Activated CD8-positive, alpha-beta memory T cell treated with anti-CD3 and anti-CD28 coated beads for 36 hours (primary cell): ENCODE results near the gene PBX3. TPM values are rescaled to one million over a fixed set of nuclear protein-coding genes. Genes with fewer than 3 reads are reported as not detected.

Experiments
- CTCF ChIA-PET: fragments of 350-600 bp; sonication (Branson Sonifier 250); formaldehyde crosslinking; loops from one replicate; lab custom pipeline; 2021; ENCODE audit warnings: antibody characterized with exemption; lab: Charles Lee
- POLR2A ChIA-PET: fragments of 350-600 bp; sonication (Branson Sonifier 250); formaldehyde crosslinking; loops from one replicate; lab custom pipeline; 2021; ENCODE audit warnings: antibody characterized with exemption; lab: Charles Lee
- total RNA-seq, 2 experiments: library from RNA; stranded (reverse); gene quantifications; one replicate each; pipeline ENCODE4 v1.2.3, GENCODE V29; 2021

The PBX3 gene
- total RNA-seq, 2 experiments from 2014 or later, result 14.7 to 15.4 TPM

DNA sequence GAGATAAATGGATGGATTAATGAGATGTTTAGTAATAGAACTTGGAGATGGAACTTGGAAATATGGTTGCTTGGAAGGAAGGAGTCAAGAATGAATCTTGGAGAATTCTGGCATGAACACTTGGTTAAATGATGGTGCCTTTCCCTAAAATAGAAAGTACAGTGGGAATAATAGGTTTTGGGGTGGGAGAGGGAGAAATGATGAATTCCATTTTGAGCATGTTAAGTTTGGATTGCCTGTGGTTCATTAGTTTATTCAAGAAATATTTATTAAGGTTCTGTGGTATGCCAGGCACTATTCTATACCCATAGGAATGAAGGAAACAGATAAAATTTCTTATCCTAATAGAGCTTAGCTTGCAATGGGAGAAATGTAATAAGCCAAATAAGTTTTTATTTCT is 58.4 kb downstream of the PBX3 start:
- ChIA-PET CTCF (no interaction called here), POLR2A (no interaction called here)

GRCh38 chr9:125807079-125807478 is 59.9 kb downstream of the PBX3 start:
- ChIA-PET POLR2A (no interaction called here), CTCF (no interaction called here)

- POLR2A ChIA-PET, result no interaction called here
- CTCF ChIA-PET, result no interaction called here
Measured at GRCh38 chr9:125810161-125810560, 63.0 kb downstream of the PBX3 start.

- POLR2A ChIA-PET, result no interaction called here
- CTCF ChIA-PET, result no interaction called here
Measured at GRCh38 chr9:125811002-125811401, 63.8 kb downstream of the PBX3 start.

DNA sequence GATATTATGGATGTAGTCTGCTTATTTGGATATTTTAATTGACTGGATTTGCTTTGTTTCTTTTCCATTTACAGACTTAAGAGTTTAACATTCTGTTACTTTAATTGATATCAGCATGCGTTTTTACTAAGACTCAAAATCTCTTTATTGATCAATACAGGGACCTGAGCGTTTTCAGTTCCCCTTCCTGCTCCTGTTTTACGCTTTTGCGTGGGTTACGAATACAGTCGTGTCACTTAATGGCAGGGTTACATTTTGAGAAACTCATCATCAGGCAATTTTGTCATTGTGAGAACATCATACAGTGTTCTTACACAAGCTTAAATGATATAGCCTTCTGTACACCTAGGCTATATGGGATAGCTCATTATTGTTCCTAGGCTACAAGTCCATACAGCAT is 65.2 kb downstream of the PBX3 start:
- ChIA-PET POLR2A (no interaction called here), CTCF (no interaction called here)

- POLR2A ChIA-PET, result no interaction called here
- CTCF ChIA-PET, result no interaction called here
Measured at GRCh38 chr9:125815568-125815967, 68.4 kb downstream of the PBX3 start.

DNA sequence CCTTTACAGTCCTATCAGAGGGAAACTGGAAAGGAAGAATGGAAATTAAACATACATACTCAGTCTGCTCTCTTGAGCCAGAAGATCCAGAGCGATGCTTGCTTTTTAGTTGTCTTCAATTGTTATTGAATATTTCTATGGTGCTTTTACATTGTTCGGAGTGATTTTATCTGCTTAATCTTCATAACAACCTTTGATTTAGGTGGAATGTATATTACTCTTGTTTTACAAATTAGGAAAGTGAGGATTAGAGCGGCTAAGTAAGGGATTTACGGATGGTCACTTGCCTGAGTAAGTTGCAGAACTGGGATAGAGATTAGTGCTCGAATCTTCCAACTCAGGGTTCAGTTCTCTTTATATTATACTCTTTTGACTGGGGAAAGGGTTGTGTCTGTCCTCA is 69.1 kb downstream of the PBX3 start:
- POLR2A ChIA-PET, result no interaction called here
- CTCF ChIA-PET, result no interaction called here

DNA sequence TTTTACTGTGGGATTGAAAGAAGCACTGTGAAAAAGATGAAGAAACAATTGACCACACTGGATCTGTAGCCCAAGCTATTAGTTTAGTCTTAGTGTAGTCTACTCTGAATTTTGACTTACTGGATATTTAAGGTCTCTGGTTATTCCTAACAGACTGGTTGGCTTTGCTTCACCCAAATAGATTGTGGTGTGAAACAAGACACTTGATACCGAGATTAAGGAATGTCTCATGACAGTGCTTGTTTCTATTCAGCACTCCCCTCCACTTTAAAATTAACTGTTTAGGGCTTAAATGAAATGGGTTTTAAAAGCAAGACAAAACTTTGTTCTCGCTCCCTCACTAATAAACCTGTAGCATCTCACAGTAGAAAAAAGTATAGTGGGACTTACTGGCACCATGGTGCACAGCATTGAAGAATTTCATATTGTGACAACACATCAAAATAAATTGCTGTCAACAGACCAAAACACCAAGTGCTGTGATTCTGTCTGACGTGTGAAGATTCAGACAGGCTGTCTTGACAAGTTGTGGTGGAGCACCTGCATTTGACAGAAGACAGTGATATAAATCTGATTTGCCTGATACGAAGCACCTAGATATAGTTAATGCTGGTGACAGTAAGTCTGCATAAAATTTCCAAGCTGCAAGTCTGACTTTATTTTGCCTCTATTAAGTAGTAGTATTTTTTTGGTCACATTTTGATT is 73.1 kb downstream of the PBX3 start:
- POLR2A ChIA-PET, result no interaction called here
- CTCF ChIA-PET, result no interaction called here

GRCh38 chr9:125821078-125821477 is 73.9 kb downstream of the PBX3 start:
- ChIA-PET CTCF (interaction anchor here (1.1 kb wide), 1 partner anchor 70 kb away, joined by 3 read pairs; no protein-coding TSS in a partner anchor), POLR2A (no interaction called here)

DNA sequence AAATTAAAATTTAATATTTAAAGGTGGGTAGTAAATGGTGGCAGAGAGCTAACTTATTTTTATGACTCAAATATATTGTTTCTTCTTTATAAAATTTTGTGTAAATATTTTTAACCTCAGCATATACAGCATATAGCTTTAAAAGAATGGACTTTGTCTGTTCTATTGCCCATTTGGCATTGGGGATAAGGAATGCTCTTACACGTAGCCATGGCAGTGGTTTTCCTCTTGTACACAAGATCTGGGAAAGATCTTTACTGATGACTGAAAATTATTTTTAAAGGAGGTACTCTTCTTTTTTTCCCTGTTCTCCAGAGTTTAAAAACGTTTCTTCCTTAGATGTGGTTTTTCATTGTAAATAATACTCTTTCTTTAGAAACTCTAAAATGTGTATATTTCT is 75.0 kb downstream of the PBX3 start:
- ChIA-PET CTCF (interaction anchor here (1.1 kb wide), 1 partner anchor 69 kb away, joined by 3 read pairs; no protein-coding TSS in a partner anchor), POLR2A (interaction anchor here (0.6 kb wide), 1 partner anchor 35 kb away, joined by 3 read pairs; no protein-coding TSS in a partner anchor)

GRCh38 chr9:125822902-125823301 is 75.7 kb downstream of the PBX3 start:
- CTCF ChIA-PET, result no interaction called here
- POLR2A ChIA-PET, result no interaction called here

GRCh38 chr9:125823874-125824406 is 76.8 kb downstream of the PBX3 start:
- POLR2A ChIA-PET, result interaction anchor here (0.7 kb wide), 1 partner anchor 73 kb away, joined by 5 read pairs; no protein-coding TSS in a partner anchor

DNA sequence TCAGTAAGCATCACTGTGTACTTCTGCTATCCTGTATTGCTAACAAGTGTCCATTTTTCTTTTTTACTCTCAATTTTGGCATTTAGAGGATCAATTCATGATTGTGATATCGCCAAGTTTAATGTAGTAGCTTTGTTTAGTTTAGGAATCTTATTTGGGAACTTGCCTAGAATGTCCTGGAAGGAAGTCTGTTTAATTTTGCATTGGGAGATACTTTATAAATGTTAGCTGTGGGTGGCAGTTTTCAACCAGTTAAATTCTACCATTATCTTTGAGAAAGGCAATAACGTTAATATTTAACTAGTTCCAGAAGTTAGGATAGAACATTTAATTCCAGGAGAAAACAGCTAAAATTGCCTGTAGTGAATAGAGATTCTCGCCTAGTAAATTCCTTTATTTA is 78.6 kb downstream of the PBX3 start:
- ChIA-PET CTCF (no interaction called here), POLR2A (no interaction called here)

More at GRCh38 chr9:125823874-125824406, 76.8 kb downstream of the PBX3 start:
- CTCF ChIA-PET, result interaction anchor here (0.6 to 1.1 kb wide), 2 partner anchors 12 to 18 kb away, joined by 3 to 4 read pairs; no protein-coding TSS in a partner anchor

GRCh38 chr9:125826850-125827249 is 79.7 kb downstream of the PBX3 start:
- ChIA-PET POLR2A (no interaction called here), CTCF (no interaction called here)

DNA sequence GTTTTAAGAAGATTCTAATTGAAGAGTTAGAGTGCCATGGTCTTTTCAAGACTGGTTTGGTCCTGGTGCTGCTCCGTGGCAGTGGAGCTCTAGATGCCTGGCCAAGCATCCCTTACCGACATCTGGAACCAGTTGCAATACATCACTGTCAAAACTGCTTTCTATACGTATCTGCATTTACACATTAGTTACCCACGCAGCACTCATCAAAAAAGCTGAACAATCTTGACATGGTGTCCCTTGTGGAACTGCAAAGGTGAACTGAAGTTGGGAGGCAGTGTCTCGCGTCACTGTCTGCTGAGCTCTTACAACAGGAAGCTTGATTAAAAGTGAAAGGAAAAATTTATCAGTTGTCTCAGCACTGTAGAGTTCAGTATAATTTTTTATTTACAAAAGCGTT is 82.6 kb downstream of the PBX3 start:
- ChIA-PET POLR2A (no interaction called here), CTCF (no interaction called here)

DNA sequence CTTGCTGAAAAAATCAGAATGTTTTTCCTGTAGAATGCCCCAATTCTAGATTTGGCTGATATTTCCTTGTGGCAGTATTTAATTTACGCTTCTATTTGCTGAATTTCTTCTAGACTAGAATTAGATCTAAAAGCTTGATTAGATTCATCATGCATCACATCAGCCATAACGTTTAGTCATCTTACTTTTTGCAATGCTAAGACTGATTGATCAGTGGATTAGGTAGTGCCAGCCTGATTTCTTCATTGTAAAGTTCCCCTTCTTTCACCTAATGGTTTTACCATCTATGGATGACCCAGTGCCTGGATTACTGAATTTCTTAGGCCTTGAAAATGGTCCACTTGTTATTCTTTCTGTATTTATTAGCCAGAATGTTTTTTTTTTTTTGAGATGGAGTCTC is 83.9 kb downstream of the PBX3 start:
- ChIA-PET CTCF (no interaction called here), POLR2A (no interaction called here)

DNA sequence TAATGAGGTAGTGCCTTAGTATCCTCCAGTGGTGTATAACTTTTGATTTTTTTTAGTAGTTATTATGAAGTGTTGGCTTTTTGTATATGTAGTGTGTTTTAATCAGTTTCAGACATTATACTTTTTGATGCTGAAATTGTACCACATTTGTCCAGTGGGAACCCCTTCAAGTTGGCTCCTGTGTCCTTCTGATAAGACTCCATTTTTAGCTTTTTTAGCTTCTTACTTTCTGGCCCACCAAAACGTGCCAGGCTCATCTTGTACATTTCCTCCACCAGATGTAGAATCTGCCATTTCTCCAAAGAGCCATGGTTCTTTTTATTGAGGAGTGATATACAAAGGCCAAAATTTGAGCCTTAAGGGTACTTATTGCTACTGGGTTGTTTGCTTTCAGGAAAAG is 84.4 kb downstream of the PBX3 start:
- ChIA-PET POLR2A (no interaction called here), CTCF (no interaction called here)

DNA sequence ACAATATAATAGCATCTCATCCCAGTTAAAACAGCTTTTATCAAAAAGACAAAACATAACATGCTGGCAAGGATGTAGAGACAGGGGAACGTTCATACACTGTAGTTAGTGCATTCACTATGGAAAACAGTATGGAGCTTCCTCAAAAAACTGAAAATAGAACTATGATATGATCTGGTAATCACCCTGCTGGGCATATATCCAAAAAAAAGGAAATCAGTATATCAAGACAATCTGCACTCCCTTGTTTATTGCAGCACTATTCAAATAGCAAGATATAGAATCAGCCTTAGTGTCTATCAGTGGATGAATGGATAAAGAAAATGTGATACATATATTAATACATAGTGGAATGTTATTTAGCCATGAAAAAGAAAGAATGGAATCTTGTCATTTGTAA is 88.5 kb downstream of the PBX3 start:
- CTCF ChIA-PET, result interaction anchor here (0.9 kb wide), 1 partner anchor 12 kb away, joined by 4 read pairs; no protein-coding TSS in a partner anchor
- POLR2A ChIA-PET, result no interaction called here

DNA sequence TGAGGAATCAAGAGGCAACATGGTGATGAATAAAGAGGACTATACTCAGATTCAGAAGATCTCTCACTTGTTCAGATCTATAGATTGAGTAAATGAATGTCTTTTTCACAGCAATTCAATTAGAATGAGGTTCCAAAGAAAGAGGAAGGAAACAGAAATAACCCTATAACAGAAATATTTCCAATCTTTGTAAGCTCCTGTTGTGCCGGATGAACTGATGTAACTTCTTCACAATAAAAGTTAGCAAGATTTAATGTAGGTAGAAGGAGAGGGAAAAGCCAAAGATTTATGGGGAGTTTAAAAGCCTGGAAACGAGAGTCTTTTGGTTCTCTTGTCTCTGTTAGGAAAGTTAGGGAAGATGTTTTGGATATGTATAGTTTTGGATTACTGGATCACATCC is 92.1 kb downstream of the PBX3 start:
- ChIA-PET CTCF (no interaction called here), POLR2A (no interaction called here)

DNA sequence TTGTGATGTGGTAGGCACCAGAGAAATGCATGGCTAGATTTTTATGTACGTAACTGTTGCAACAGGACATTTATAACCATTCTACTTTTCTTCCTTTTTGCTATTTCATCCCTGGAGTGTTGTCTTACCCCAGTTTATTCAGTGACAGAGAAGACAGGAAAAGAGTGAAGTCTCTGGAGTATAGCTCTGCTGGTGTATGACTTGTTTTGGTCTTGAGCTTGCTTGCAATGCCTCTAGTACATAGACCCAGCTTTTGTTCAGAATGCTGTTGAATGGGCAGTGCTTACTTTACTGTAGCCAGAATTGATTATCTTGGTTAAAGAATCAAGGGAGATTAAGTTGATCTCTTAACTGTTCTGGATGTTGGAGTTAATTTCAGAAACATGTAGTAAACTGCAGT is 94.3 kb downstream of the PBX3 start:
- ChIA-PET CTCF (no interaction called here), POLR2A (no interaction called here)

GRCh38 chr9:125842242-125842641 is 95.1 kb downstream of the PBX3 start:
- CTCF ChIA-PET, result no interaction called here
- POLR2A ChIA-PET, result no interaction called here
